ENCODE measurements around the gene WDFY2.
"Not testable (repeated sequence)": the region's sequence is repeated elsewhere in the genome, so short reads cannot be mapped to it uniquely, and the experiment has no call there.

The WDFY2 gene

GRCh38 chr13:51666374-51666773 is 82.1 kb downstream of the WDFY2 start:
- DNase-seq (ENCODE audit: low read depth in 2 of 2) = no peak

GRCh38 chr13:51666839-51667238 is 82.6 kb downstream of the WDFY2 start:
- no peak for DNase-seq (ENCODE audit: low read depth in 2 of 2)

DNA sequence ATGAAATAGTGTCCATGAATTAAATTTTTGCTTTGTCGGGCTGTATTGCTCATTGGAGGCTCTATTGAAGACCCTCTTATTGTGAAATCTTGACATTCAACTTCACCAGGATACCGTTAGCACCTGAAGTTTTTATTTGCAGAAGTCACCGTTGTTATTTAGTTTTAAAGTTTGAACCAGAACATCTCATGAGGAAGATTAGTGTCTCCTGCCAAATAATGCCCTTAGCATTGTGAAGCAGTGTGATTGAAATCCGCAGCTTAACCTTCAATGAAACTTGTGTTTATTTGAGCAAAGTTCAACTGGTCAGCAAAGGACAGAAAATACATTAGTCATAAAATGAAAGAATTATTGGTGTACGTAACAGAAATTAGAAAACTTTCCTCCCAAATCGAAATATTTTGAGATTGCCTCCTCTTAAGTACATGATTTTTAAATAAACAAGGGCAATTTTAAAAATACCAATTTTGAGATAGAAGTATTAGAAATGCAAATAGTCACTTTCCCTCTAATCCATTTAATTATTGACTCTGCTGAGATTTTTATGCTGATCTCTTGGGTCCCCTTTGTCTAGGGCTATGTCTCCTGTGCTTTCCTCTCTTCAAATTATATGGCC is 84.4 kb downstream of the WDFY2 start:
- DNase-seq (ENCODE audit: low read depth in 2 of 2) = no peak

- DNase-seq (ENCODE audit: low read depth in 2 of 2) = no peak
These were observed 88.9 kb downstream of the WDFY2 start for GRCh38 chr13:51673165-51673564.

- DNase-seq (ENCODE audit: low read depth in 2 of 2) = no peak
These were observed 90.0 kb downstream of the WDFY2 start for GRCh38 chr13:51674276-51674675.

DNA sequence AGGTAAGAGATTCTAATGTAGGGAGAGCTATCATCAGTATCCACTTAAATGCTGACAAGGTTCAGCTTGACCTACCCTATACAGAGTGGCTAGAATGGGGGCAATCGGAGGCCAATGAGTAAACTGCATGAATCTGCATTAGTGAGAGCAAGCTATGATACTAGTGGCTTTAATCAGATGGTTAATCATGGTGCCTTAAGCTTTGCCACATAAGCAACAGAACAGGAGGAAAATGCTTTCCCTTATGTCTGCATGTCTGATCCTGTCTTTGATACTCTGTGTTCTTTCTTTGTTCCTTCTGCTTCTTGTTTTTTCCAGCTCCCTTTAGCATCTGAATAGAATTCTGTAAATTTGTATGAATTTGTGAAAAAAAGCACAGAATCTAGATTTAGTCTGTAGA is 91.1 kb downstream of the WDFY2 start:
- no peak for DNase-seq (ENCODE audit: low read depth in 2 of 2)

DNA sequence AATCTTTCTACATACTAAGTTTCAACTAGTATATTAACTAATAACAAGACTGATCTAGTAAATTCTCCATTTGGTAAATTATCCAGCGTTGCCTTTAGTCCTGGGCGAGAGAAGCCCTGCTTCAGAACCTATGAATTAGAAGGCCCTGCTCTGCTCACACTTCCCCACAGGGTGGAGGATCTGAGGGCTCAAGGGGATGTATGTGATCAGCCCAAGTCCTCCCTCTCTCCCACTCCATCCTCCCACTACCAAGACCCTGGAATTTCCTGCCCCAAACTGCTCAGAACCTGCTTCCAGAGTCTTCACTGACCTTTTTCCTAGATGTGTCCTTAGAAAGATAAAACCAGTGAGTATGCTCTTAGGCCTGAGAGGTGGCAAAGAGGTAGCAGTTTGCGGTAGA is 91.6 kb downstream of the WDFY2 start:
- DNase-seq (ENCODE audit: low read depth in 2 of 2) = no peak

DNA sequence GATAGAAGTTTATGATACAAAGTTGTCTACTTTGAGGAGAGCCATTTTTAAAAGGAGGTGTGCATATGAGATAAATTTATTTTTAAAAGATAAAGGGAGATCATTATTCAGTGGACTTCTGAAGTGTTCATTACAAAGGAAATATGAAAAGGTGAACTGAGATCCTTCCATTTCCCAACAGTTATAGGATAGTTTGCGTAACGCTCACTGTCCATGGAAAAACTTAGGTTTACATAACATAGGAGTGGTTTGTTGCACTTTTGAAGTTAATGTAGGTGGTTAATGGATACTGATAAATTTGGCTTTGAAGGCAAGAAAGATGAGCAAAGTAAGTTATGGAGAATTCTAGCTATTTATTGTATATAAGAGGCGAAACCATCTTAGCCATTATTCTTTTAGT is 92.5 kb downstream of the WDFY2 start:
- no peak for DNase-seq (ENCODE audit: low read depth in 2 of 2)

DNA sequence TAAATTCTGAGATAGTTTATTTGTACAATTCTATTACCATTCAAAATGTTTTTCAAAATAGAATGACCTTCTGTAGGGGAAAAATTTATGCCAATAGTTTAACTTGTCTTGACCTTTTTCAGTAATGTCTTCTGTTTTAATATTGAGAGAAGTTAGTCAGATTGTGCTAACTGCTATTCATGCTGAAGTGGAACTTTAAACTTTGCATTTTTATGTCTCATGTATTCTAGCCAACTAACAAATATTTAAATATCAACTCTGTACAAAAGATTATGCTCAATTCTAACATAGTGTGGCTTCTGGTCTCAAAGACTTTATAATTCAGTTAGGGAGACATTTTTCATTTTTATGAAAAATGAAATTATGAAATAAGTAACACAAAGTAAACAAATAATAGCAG is 94.2 kb downstream of the WDFY2 start:
- DNase-seq (ENCODE audit: low read depth in 2 of 2) = no peak

- DNase-seq (ENCODE audit: low read depth in 2 of 2) = no peak
These were observed 95.4 kb downstream of the WDFY2 start for GRCh38 chr13:51679616-51680015.

GRCh38 chr13:51681037-51681678 is 96.9 kb downstream of the WDFY2 start:
- DNase-seq (ENCODE audit: low read depth in 2 of 2) = no peak

- DNase-seq (ENCODE audit: low read depth in 2 of 2) = no peak
These were observed 98.4 kb downstream of the WDFY2 start for GRCh38 chr13:51682686-51683085.

GRCh38 chr13:51683597-51683996 is 99.3 kb downstream of the WDFY2 start:
- DNase-seq (ENCODE audit: low read depth in 2 of 2) = no peak

GRCh38 chr13:51684076-51684475 is 99.8 kb downstream of the WDFY2 start:
- no peak for DNase-seq (ENCODE audit: low read depth in 2 of 2)

- DNase-seq (ENCODE audit: low read depth in 2 of 2) = no peak
These were observed 103.9 kb downstream of the WDFY2 start for GRCh38 chr13:51687947-51688714.

GRCh38 chr13:51688937-51689662 is 104.8 kb downstream of the WDFY2 start:
- DNase-seq (ENCODE audit: low read depth in 2 of 2) = no peak

- no peak for DNase-seq (ENCODE audit: low read depth in 2 of 2)
These were observed 105.4 kb downstream of the WDFY2 start for GRCh38 chr13:51689663-51689996.

DNA sequence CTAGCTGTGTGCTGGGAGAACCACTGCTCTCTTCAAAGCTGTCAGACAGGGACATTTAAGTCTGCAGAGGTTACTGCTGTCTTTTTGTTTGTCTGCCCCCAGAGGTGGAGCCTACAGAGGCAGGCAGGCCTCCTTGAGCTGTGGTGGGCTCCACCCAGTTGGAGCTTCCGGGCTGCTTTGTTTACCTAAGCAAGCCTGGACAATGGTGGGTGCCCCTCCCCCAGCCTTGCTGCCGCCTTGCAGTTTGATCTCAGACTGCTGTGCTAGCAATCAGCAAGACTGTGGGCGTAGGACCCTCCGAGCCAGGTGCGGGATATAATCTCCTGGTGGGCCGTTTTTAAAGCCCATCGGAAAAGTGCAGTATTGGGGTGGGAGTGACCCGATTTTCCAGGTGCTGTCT is 111.4 kb downstream of the WDFY2 start:
- DNase-seq (ENCODE audit: low read depth in 2 of 2) = not testable (repeated sequence)

DNA sequence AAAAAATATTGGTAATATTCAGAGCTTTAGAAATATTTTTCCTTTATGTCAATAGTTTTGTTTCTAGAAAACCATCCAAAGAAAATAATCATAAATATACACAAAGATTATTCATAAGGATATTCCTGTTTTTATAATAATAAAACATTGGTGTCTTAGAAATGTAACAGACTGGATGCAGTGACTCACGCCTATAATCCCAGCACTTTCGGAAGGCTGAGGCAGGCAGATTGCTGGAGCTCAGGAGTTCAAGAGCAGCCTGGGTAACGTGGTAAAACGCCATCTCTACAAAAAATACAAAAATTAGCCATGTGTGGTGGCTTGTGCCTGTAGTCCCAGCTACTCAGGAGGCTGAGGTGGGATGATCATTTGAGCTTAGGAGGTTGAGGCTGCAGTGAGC is 112.9 kb downstream of the WDFY2 start:
- DNase-seq (ENCODE audit: low read depth in 2 of 2) = no peak

- DNase-seq (ENCODE audit: low read depth in 2 of 2) = no peak
These were observed 113.6 kb downstream of the WDFY2 start for GRCh38 chr13:51697855-51698254.

DNA sequence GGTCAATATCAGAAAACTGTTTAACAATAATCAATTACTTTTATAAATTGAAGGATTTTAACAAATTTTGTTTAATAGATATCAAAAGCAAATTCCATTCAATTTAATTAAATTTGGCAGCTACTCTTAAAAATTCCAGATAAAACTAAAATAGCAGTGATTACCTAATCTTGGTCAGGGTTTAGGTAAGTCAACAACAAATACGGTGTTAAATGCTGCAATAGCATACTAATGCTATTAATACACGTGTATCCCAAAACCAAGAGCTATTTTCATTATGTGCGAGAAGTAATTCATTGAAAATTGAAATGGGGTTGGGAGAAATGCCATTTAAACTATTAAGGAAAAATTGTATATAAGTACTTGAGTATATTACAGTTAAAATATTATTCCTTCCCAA is 114.1 kb downstream of the WDFY2 start:
- no peak for DNase-seq (ENCODE audit: low read depth in 2 of 2)

Measured in stimulated activated CD8-positive, alpha-beta memory T cell treated with anti-CD3 and anti-CD28 coated beads, Interleukin-15, amount 100 ng/mL, for 48 hours (primary cell).